Stimulated activated CD8-positive, alpha-beta memory T cell treated with anti-CD3 and anti-CD28 coated beads, Interleukin-12 subunit alpha, Interleukin-12 subunit beta, amount 100 ng/mL, for 4 hours (primary cell): ENCODE measurements around the gene PTPN23.

Source experiments
- DNase-seq: peaks from one replicate; pipeline ENCODE4 v3.0.0-alpha.2; 2020; ENCODE audit warnings: low read depth

PTPN23 gene

DNA sequence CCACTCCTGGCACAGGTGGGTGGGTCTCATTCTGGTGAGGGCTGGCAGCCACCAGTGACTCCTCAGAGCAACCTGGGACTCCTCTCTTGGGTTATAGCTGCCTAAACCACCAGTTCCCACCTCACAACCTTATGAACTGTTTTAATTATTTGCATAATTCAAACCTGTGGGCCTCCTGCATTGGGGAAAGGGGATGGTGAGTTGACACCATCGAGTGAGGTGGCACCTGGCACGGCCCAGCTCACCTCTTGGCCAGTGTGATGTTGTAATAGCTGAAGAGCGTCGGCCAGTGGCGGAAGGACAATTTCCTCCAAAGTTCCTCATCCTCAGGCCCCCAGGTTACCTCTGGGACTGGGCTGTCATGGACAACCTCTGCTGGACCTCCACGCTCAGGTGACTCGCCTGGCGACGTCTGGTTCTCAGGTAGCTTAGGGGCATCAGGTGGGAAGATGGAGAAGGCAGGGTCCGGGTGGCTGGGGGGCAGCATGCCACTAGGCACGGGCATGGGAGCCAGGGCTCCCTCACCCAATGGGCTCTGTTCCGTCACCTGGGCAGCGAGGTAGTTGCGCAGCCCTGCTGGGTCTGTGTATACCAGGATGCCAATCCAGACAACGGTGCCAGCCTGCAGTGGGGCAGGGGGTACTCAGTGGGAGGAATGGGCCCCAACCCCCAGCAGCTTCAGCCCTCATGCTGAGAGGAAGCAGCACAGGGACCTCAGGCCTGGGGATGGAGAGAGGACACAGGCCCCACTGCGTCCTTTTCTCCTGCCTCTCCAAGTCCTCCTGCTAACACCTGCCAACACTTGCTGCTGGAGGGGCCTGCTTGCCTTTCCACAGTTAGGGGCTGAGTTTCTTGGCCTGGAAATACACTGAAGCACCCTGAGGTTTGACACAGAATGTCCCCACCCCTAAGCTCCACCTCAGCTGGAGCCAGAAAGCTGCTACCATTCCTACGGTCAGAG is 38.5 kb downstream of the PTPN23 start:
- DNase-seq = no peak

DNA sequence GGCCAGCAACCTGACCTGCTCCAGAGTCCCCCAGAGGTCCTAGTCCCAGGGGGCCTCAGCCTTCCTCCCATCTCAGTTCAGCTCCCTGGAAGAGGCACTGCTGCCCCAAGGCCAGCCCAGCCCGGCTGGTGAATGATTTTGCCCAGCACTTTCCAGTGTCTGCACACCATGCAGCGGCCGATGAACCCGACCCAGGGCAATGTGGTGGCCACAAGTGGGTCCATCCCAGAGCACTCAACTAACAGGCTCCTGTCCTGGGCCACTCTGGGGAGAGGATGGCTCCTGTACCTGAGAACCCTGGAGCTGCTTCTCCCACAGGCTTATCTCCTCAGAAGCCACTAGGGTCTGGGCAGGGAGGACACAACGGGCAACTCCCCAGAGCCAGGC is 39.2 kb downstream of the PTPN23 start:
- DNase-seq = no peak

- DNase-seq = peak; percentile 67
These were observed 40.0 kb downstream of the PTPN23 start for GRCh38 chr3:47420511-47421484.

GRCh38 chr3:47421741-47422649 is 41.2 kb downstream of the PTPN23 start:
- no peak for DNase-seq

DNA sequence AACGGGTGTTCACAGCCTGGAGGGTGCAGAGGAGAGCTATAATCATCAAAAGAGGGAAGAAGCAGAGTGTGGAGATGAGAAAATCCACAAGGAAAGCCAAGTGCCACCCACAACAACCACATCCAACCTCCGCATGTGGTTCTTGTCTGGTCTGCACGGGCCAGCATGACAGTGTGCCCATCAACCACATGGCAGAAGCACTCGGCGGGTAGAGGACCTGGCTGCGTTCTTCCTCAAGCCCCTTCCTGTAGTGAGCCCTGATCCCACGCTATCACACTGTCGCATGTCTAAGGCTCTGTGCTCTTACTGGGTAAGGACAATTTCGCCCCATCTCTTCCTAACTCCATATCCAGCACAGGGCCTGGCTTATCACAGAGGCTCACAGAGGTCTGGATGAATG is 41.9 kb downstream of the PTPN23 start:
- DNase-seq = no peak

DNA sequence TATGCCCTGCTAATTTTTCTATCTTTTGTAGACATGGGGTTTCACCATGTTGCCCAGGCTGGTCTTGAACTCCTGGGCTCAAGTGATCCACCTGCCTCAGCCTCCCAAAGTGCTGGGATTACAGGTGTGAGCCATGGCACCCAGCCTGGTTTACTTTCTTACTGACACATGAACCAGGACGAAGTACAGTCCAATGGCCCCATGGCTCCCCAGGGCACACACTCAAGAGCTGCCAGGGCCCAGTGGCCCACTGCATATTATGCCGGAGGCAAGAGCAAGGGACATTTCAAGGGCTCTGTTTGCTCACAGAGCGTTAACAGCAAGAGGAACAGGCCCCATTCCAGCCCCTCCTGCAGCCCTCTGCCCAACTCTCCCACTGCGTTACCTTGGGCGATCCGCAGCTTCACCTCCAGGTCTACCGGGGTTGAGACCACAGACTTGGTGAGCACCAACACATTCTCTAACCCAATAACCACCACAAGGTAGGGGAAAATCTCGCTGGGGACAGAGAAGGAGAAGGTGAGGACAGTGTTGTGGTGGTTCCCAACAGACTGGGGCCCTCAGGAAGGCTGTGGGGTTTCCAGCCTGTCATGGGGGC is 42.8 kb downstream of the PTPN23 start:
- DNase-seq = no peak

DNA sequence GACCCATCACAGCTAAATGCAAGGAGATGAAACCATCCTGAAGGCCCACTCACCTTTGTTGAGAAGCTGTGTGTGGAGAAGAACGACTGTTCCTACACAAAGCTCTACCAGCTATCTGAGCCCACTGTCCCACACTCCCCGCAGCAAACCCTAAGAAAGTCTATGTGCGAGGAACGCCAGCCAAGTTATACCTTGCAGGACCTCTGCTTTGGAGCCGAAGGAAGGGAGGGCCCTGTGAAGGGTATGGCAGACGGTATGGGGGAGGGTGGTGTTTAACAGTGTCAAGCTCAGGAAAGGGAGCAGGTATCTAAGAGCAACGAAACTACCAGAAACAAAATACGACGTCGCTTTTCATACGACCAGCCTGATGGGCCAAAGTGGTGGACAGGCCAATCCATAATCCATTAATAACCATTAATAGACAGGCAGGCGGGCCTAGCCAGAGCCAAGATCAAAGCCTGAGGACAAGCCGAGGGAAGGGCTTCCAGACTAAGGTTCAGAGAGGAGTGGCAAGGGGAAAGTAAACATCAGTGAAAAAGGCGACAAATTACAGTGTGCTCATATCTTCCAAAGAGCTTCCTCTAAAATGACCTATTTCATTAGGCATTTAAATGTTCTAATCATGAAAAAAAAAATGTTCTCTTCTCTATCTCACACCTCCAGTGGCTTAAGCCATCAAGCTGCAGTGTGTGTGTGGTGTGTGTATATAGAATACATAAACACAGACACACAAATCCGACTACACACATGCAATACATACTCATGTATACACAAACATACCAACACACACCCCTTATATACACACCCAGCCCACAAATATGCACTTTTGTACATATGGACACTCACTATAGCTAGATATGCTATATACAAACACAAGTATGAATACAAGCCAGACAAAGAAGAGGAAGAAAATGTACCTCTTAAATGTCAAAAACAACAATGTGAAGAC is 43.9 kb downstream of the PTPN23 start:
- DNase-seq = no peak

GRCh38 chr3:47425383-47425778 is 44.6 kb downstream of the PTPN23 start:
- DNase-seq = no peak

DNA sequence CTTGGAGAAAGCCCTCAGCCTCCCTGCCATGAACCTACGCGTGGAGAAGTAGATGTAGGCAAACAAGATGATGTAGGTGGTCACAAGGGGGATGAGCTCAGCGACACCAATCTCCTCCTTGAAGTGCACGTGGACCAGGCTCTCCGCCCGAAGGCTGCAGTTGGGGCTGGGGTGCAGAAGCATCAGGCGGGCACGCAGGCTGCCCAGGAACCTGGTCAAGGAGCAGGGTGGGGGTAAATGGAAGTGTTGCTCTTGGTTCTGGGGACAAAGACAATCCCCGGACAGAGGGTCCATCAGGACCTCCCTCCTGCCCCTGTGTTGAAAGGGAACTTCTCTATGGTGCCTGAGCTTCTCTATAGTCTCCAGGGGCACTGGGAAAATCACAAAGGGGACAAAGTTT is 45.1 kb downstream of the PTPN23 start:
- DNase-seq = no peak

DNA sequence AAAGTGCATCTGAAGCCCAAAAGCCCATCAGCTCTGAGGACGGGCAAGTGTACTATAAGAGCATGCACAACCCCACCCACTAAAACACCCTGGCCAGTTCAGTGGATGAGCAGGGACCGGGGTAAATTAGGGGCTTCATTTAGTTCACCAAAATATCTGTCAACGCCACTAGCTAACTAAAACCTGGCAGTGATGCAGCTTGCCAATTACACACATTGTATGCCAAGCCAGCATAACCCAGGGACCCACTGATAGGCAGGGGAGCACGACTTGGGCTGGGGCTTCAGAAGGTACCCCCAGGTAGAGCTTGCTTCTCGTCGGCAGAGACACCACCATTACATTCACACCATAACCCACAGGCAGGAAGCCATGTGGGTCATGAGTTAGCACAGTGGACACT is 47.0 kb downstream of the PTPN23 start:
- no peak for DNase-seq

DNA sequence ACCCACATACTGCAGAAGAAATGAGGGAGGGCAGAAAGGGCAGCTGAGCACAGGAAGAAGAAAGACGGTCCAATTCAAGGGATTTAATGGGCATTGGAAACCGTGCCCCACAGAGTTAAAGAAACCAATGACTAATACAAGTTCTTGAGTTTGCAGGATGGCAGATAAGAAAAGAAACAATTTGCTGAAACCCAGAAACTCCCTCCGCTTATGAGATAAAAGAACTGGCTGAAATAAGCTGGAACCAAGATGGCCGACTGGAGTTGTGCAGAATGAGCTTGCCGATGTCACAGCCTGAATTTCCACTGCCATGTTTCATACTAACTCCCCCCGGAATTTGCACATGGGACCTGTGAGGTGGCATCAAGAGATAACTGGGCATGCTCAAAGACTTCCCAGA is 47.8 kb downstream of the PTPN23 start:
- no peak for DNase-seq

DNA sequence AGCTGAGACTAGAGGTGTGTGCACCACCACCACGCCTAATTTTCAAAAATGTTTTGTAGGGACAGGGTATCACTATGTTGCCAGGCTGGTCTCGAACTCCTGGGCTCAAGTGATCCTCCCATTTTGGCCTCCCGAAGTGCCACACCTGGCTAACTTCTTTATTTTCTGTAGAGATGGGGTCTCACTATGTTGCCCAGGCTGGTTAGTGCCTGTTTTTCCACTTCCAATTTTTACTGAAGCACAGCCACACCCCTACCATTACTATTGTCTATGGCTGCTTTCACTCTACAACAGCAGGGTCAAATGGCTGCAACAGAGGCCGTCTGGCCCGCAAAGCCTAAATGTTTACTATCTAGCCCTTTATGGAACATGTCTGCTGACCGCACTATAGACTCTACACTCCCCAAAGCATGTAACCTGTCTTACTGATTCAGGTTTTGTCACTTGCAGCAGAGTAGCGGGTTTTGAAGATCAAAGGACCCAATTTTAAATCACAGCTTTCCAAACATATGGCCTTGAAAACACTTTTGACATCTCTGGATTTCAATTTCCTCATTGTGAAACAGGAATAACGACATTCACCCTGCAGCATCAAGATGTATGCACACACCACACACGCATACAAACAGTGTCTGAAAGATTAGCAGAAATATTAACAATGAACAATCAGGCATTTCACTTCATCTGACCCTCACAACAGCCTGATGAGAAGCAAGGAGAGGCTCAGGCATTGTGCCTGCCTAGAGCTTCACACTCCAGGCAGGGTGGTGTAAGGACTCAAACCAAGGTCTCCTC is 48.9 kb downstream of the PTPN23 start:
- no peak for DNase-seq

DNA sequence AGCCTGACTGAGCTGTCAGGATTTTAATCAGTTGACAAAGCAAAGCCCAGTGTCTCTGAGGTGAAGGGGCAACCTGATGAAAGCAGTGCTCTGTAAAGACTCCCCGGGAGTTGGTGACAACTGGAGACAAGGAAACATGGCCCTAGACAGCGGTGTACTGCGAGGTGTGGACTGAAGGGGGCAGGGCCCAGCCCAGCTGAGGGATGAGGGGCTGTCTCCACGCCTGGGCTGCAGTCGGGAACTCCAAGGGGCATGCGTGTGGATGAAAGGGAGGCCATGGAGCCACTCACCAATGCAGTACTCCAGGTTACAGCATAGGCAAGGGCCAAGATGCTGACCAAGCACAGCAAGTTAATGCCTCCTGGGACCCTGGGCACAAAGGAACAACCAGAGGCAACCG is 49.8 kb downstream of the PTPN23 start:
- no peak for DNase-seq

GRCh38 chr3:47431225-47431624 is 50.4 kb downstream of the PTPN23 start:
- no peak for DNase-seq

DNA sequence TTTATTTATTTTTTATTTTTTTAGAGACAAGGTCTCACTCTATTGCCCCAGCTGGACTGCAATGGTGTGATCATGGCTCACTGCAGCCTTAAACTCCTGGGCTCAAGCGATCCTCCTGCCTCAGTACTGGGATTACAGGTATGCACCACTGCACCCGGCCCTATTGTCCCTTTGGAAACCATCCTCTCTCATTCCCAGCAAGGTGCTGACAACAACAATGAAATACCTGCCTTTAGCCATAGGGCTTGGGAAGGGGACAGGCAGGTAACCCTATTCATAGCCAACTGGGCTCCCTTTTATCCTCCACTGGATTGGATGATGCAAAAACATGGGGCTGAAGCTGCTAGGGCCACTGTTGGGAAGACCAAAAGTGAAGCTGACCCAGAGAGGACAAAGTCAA is 51.9 kb downstream of the PTPN23 start:
- DNase-seq = no peak

DNA sequence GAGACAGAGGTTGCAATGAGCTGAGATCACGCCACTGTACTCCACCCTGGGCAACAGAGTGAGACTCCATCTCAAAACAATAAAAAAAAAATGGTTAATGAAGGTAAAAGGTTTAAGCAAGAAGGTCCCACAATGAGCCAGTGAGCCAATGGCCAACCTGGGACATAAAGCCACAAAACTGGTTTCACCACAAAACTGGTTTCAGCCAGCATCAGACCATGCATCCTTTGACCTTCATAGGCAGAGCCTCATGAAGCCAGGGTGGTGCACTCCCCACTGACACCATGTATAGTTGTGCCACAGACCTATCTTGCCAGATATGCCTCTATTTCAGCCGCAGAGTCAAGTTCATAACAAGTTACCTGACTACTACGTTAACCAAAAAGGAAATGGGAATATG is 53.0 kb downstream of the PTPN23 start:
- no peak for DNase-seq

DNA sequence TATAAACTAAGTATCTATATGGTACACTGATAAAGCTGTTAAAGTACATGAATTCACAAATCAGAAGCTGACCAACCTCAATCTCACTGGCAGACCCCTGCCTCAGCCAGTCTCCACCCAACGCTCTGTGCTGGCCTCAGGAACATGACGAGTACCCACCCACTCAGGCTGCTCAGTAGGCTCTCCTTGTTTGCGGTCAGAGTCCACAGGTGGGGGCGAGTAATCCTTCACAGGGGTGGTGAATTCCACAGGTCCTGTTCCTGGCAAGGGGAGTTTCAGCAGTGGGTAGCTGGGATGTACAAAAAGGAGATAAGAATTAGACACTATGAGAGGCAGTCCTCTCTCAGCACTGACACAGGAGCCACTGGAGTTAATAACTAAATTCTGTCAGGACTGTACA is 54.0 kb downstream of the PTPN23 start:
- DNase-seq = no peak

DNA sequence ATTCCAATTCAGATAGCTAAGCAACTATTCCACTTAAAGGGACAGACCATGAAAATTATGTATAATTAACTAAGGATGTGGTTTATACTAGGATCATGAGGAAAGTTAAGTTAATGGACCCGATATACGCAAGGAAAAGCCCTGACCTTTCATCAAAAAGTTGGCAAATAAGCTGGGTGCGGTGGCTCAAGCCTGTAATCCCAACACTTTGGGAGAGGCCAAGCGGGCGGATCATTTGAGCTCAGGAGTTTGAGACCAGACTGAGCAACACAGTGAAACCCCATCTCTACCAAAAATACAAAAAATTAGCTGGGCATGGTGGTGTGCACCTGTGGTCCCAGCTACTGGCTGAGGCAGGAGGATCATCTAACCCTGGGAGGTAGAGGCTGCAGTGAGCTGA is 55.4 kb downstream of the PTPN23 start:
- no peak for DNase-seq

DNA sequence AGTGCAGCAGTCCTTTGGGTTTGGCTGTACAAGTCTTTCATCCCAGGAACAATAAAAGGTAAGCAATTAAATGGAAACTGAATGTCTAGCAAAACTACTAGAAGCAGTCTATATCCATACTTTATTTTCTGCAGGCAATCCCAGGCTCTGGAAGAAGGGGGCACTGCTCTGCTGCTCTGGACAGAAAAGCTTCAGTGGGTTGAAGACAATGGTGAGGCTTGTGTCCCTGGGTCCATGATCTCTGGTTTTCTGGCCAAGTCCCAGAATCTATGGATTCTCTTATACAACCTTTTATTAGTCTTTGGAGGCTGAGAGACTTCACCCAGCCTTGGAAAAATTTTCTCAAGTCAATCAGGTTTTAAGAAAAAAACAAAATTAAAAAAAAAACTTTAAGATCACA is 59.3 kb downstream of the PTPN23 start:
- no peak for DNase-seq
